PC-3 (cell line): Measurements from ENCODE around the gene ST7. TPM values are rescaled to one million over a fixed set of nuclear protein-coding genes. Genes with fewer than 3 reads are reported as not detected.

Experiments
- ATAC-seq: fragments of 200-7000 bp; cut with Tn5 transposase; 2 replicates; pipeline ENCODE4 v1.9.1; 2020; ENCODE audit warnings: mild to moderate bottlenecking, moderate library complexity
- BruUV-seq: library from RNA; stranded (reverse); fragments of 400-500 nt; replicated peaks from 2 replicates; lab custom pipeline; 2021; lab: Mats Ljungman, UMichigan
- CTCF ChIA-PET: fragments of 300-600 bp; sonication (Branson Sonifier 250); formaldehyde crosslinking; loops from one replicate; lab custom pipeline; 2022; ENCODE audit warnings: antibody characterized with exemption; lab: Charles Lee
- POLR2A ChIA-PET: fragments of 300-600 bp; sonication (Branson Sonifier 250); formaldehyde crosslinking; loops from one replicate; lab custom pipeline; 2022; ENCODE audit warnings: antibody characterized with exemption; ENCODE audit not compliant: unreplicated experiment; lab: Charles Lee
- DNase-seq: peaks from one replicate; pipeline ENCODE4 v3.0.0-alpha.2; 2015
- H2AFZ ChIP-seq: fragments of 300-600 bp; sonication (generic); 2 replicates; pipeline ENCODE4 v1.6.0; 2016; ENCODE audit warnings: antibody characterized with exemption, low read length
- H3F3A ChIP-seq: fragments of 300-600 bp; sonication (generic); one replicate; pipeline ENCODE4 v1.6.0; 2017; ENCODE audit warnings: antibody characterized with exemption, low read length, control low read depth, mild to moderate bottlenecking; ENCODE audit not compliant: unreplicated experiment
- H3K27ac ChIP-seq: fragments of 300-600 bp; sonication (generic); 2 replicates; pipeline ENCODE4 v1.5.1; 2016; ENCODE audit warnings: mild to moderate bottlenecking, low read length
- H3K27me3 ChIP-seq: fragments of 300-600 bp; sonication (generic); 2 replicates; pipeline ENCODE4 v1.6.1; 2016; ENCODE audit warnings: low read length, mixed read lengths
- H3K36me3 ChIP-seq: fragments of 300-600 bp; sonication (generic); 2 replicates; pipeline ENCODE4 v1.6.1; 2016; ENCODE audit warnings: low read depth, mixed run types, low read length, mixed read lengths
- H3K4me1 ChIP-seq: fragments of 300-600 bp; sonication (generic); 2 replicates; pipeline ENCODE4 v1.5.1; 2016; ENCODE audit warnings: low read length; ENCODE audit not compliant: insufficient read depth
- H3K4me2 ChIP-seq: fragments of 300-600 bp; sonication (generic); 2 replicates; pipeline ENCODE4 v1.6.0; 2016; ENCODE audit warnings: low read length
- H3K4me3 ChIP-seq: fragments of 300-600 bp; sonication (generic); 2 replicates; pipeline ENCODE4 v1.5.1; 2016; ENCODE audit warnings: mild to moderate bottlenecking, low read length, mixed read lengths
- H3K79me2 ChIP-seq: fragments of 300-600 bp; sonication (generic); 2 replicates; pipeline ENCODE4 v1.6.1; 2017; ENCODE audit warnings: low read length, mixed read lengths
- H3K9ac ChIP-seq: fragments of 300-600 bp; sonication (generic); 2 replicates; pipeline ENCODE4 v1.6.0; 2016; ENCODE audit warnings: mild to moderate bottlenecking, low read length
- H3K9me2 ChIP-seq: fragments of 300-600 bp; sonication (generic); replicated peaks from 2 replicates; pipeline ENCODE4 v1.6.1; 2016; ENCODE audit warnings: mixed run types, low read length, mixed read lengths
- H3K9me3 ChIP-seq: fragments of 300-600 bp; sonication (generic); 2 replicates; pipeline ENCODE4 v1.6.1; 2016; ENCODE audit warnings: low read length, mixed read lengths
- H4K20me1 ChIP-seq: fragments of 300-600 bp; sonication (generic); 2 replicates; pipeline ENCODE4 v1.6.1; 2016; ENCODE audit warnings: low read length, mixed read lengths
- CTCF ChIP-seq: fragments of 300-600 bp; sonication (generic); conservative IDR thresholded peaks from 2 replicates; pipeline ENCODE4 v1.5.1; 2017; ENCODE audit warnings: antibody characterized with exemption, low read depth, mild to moderate bottlenecking, low read length
- EZH2 ChIP-seq: fragments of 300-600 bp; sonication (generic); IDR thresholded peaks from one replicate; pipeline ENCODE4 v1.6.1; 2017; ENCODE audit warnings: antibody characterized with exemption, mild to moderate bottlenecking, low read length; ENCODE audit not compliant: unreplicated experiment
- EZH2phosphoT487 ChIP-seq: fragments of 300-600 bp; sonication (generic); IDR thresholded peaks from 2 replicates; pipeline ENCODE4 v1.6.1; 2018; ENCODE audit warnings: mild to moderate bottlenecking, antibody characterized with exemption, low read length, borderline replicate concordance
- intact Hi-C: fragments of 100-400 bp; cut with micrococcal nuclease; formaldehyde crosslinking; loops from 2 replicates; pipeline ENCODE4 v1.9.0; 2023
- total RNA-seq: library from RNA; depleted of rRNA; stranded (reverse); fragments of >200 nt; gene quantifications from 2 replicates; pipeline ENCODE4 v1.2.3, GENCODE V29; 2014

ST7 gene
- total RNA-seq, 1 experiment from 2014 or later: 19.7 TPM

- Histone ChIP-seq H3K27me3 (no peaks in the 10 kb centered on the region), H3K4me3 (no peak overlapping the region), H3F3A (no peaks in the 10 kb centered on the region), H3K79me2 (no peaks in the 10 kb centered on the region), H2AFZ (no peak overlapping the region), H3K27ac (no peak overlapping the region), H3K36me3 (no peaks in the 10 kb centered on the region), H3K9me2 (no peaks in the 10 kb centered on the region), H3K9ac (no peak overlapping the region), H3K4me1 (no peaks in the 10 kb centered on the region), H4K20me1 (no peaks in the 10 kb centered on the region), H3K4me2 (no peak overlapping the region), H3K9me3 (no peaks in the 10 kb centered on the region)
- TF ChIP-seq CTCF (no peak), EZH2 (no peak), EZH2phosphoT487 (no peak)
- intact Hi-C loops: no loop called here
- ATAC-seq: no peak
- DNase-seq: no peak
- ChIA-PET POLR2A (no interaction called here), CTCF (interaction anchor here (0.6 kb wide), 1 partner anchor 1688 kb away, joined by 3 read pairs; no protein-coding TSS in a partner anchor)
- no TSS peak for BruUV-seq
Measured at GRCh38 chr7:117190104-117190503, 236.8 kb downstream of the ST7 start.

GRCh38 chr7:117190746-117191435 is 237.6 kb downstream of the ST7 start:
- Histone ChIP-seq H3K27me3 (no peaks in the 10 kb centered on the region), H3F3A (no peaks in the 10 kb centered on the region), H3K4me2 (no peak overlapping the region), H3K4me1 (no peaks in the 10 kb centered on the region), H2AFZ (no peak overlapping the region), H3K9me3 (no peaks in the 10 kb centered on the region), H4K20me1 (no peaks in the 10 kb centered on the region), H3K79me2 (no peaks in the 10 kb centered on the region), H3K4me3 (no peak overlapping the region), H3K9ac (no peak overlapping the region), H3K9me2 (no peaks in the 10 kb centered on the region), H3K27ac (no peak overlapping the region), H3K36me3 (no peaks in the 10 kb centered on the region)
- ChIA-PET POLR2A (no interaction called here), CTCF (interaction anchor here (0.6 kb wide), 1 partner anchor 1687 kb away, joined by 3 read pairs; no protein-coding TSS in a partner anchor)
- ATAC-seq (no peak), DNase-seq (no peak)
- intact Hi-C loops: no loop called here
- no peak for TF ChIP-seq CTCF
- TF ChIP-seq EZH2: no peak
- no TSS peak for BruUV-seq

- no peak overlapping the region for H2AFZ ChIP-seq
- H3F3A ChIP-seq: no peaks in the 10 kb centered on the region
- ATAC-seq (no peak), DNase-seq (no peak)
- no peaks in the 10 kb centered on the region for H3K36me3 ChIP-seq
- H3K27ac ChIP-seq: no peak overlapping the region
- POLR2A ChIA-PET: no interaction called here
- no peak overlapping the region for H3K9ac ChIP-seq
- H3K9me3 ChIP-seq: no peaks in the 10 kb centered on the region
- no peaks in the 10 kb centered on the region for H3K79me2 ChIP-seq
- no peaks in the 10 kb centered on the region for H3K9me2 ChIP-seq
- CTCF ChIA-PET: no interaction called here
- H3K4me3 ChIP-seq: no peak overlapping the region
- BruUV-seq: no TSS peak
- H3K27me3 ChIP-seq: no peaks in the 10 kb centered on the region
- no peak overlapping the region for H3K4me2 ChIP-seq
- no peaks in the 10 kb centered on the region for H3K4me1 ChIP-seq
- no peak for TF ChIP-seq EZH2phosphoT487
- TF ChIP-seq CTCF: no peak
- TF ChIP-seq EZH2: no peak
- intact Hi-C loops: no loop called here
- no peaks in the 10 kb centered on the region for H4K20me1 ChIP-seq
Measured at GRCh38 chr7:117192108-117192507, 238.8 kb downstream of the ST7 start.
